Neural crest cell (in vitro differentiated cells): ENCODE results near the gene IL10RB. TPM values are rescaled to one million over a fixed set of nuclear protein-coding genes. Genes with fewer than 3 reads are reported as not detected.

Experiments
- DNase-seq: peaks from one replicate; pipeline ENCODE4 v3.0.0; 2021; ENCODE audit warnings: low read depth, mixed read lengths, low spot score
- H3K27ac Mint-ChIP-seq: one replicate; pipeline ENCODE4 v1.8.0; 2021; ENCODE audit warnings: mild to moderate bottlenecking, mixed read lengths; ENCODE audit not compliant: unreplicated experiment
- H3K27me3 Mint-ChIP-seq: 2 replicates; pipeline ENCODE4 v1.8.0; 2021; ENCODE audit warnings: low read depth, mild to moderate bottlenecking, mixed read lengths
- H3K36me3 Mint-ChIP-seq: 2 replicates; pipeline ENCODE4 v1.8.0; 2021; ENCODE audit warnings: low read depth, mild to moderate bottlenecking, mixed read lengths
- H3K4me1 Mint-ChIP-seq: 2 replicates; pipeline ENCODE4 v1.8.0; 2021; ENCODE audit warnings: mixed read lengths
- H3K4me3 Mint-ChIP-seq: one replicate; pipeline ENCODE4 v1.8.0; 2021; ENCODE audit warnings: mild to moderate bottlenecking, mixed read lengths
- H3K9me3 Mint-ChIP-seq: 2 replicates; pipeline ENCODE4 v1.8.0; 2021; ENCODE audit warnings: mixed read lengths
- total RNA-seq: library from RNA; stranded (reverse); gene quantifications from 2 replicates; pipeline ENCODE4 v1.2.1, GENCODE V29; 2021
- TF ChIP-seq, protein P1 (sequence below): fragments of 200-600 bp; sonication (generic); conservative IDR thresholded peaks from 2 replicates; pipeline ENCODE4 v1.5.0; 2021; ENCODE audit warnings: antibody characterized with exemption, mild to moderate bottlenecking

The IL10RB gene
- total RNA-seq, 1 donor from 2014 or later, result 5.8 TPM

DNA sequence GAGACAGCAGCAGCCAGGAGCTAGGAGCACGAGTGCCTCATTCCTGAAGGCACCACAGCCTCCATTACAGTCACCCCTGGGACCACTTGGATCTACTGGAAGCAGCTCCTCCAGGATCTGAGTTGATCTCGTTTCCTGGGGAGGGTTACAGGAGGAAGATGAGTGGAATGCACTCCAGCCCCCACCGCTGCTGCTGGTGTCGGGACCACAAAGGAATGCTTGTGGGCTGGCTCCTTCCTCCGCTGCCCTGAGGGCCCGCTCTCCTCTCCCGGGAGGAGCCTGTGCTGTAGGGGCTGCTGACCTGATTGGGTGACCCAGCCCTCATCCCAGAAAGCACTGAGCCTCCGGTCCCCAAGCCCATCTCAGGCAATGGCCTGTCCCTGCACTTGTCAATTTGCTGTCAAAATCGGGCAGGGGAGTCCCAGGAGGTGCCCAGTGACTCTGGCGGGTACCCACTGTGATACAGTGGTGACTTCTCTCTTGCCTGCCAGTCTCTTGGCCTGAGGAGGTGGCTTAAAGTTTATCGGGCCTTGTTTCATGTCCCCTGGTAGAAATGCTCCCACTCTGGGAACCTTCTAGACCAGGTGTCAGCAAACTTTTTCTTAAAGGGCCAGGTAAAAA lies 23.1 kb downstream of the IL10RB start:
- Mint-ChIP-seq H3K4me3 (no peak overlapping the region), H3K36me3 (no peaks in the 10 kb centered on the region), H3K9me3 (no peaks in the 10 kb centered on the region), H3K27ac (no peak overlapping the region), H3K27me3 (no peaks in the 10 kb centered on the region), H3K4me1 (peaks cover 7% of the 10 kb centered on the region)
- TF ChIP-seq, protein P1, sequence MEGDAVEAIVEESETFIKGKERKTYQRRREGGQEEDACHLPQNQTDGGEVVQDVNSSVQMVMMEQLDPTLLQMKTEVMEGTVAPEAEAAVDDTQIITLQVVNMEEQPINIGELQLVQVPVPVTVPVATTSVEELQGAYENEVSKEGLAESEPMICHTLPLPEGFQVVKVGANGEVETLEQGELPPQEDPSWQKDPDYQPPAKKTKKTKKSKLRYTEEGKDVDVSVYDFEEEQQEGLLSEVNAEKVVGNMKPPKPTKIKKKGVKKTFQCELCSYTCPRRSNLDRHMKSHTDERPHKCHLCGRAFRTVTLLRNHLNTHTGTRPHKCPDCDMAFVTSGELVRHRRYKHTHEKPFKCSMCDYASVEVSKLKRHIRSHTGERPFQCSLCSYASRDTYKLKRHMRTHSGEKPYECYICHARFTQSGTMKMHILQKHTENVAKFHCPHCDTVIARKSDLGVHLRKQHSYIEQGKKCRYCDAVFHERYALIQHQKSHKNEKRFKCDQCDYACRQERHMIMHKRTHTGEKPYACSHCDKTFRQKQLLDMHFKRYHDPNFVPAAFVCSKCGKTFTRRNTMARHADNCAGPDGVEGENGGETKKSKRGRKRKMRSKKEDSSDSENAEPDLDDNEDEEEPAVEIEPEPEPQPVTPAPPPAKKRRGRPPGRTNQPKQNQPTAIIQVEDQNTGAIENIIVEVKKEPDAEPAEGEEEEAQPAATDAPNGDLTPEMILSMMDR, result no peak
- no peak for DNase-seq

GRCh38 chr21:33290441-33290840 lies 24.3 kb downstream of the IL10RB start:
- no peak overlapping the region for H3K4me3 Mint-ChIP-seq
- TF ChIP-seq, protein P1, result no peak
- H3K9me3 Mint-ChIP-seq, result no peaks in the 10 kb centered on the region
- peaks cover 6% of the 10 kb centered on the region for H3K36me3 Mint-ChIP-seq
- H3K27me3 Mint-ChIP-seq, result no peaks in the 10 kb centered on the region
- no peak for DNase-seq
- no peak overlapping the region for H3K27ac Mint-ChIP-seq
- peaks cover 7% of the 10 kb centered on the region for H3K4me1 Mint-ChIP-seq

DNA sequence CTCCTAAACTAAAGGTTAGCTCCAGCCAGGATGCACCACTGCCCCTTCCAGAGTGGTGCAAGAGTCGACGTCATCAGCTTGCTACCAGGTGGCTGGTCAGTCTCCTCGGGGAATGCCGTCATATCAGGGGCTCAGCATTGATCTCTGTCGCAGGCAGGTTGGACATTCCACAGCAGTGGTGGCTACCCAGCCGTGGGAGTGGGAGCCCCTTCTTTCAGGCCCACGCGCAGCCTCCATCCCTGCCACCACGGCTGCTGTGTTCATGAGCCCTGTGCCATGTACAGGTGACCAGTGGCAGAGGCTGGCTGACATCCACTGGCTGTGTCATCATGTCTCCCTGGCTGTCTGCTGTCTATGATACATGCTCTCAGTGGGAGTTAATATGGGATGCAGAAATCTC lies 25.5 kb downstream of the IL10RB start:
- TF ChIP-seq, protein P1, result no peak
- peaks cover 6% of the 10 kb centered on the region for H3K36me3 Mint-ChIP-seq
- peaks cover 7% of the 10 kb centered on the region for H3K4me1 Mint-ChIP-seq
- DNase-seq, result no peak
- H3K27me3 Mint-ChIP-seq, result no peaks in the 10 kb centered on the region
- peak overlapping the region; percentile 90 for H3K27ac Mint-ChIP-seq
- no peak overlapping the region for H3K4me3 Mint-ChIP-seq
- H3K9me3 Mint-ChIP-seq, result no peaks in the 10 kb centered on the region

DNA sequence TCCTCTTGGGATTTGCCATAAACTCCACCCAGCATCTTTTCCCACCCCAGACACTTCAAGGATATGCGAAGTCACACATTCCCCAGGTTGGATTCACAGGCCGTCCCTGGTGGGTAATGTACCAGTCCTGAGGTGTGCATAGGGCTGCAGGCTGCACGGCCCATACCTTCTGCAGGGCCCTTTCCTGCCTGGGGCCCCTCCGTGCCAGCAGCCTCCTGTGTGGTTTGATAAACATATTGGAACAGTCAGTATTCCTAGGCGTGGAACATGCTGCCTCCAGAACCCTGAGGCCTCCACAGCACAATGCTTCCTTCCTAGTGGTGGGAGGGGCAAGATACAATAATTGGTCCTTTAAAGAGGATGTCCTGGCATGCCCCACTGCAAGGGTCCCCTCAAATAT lies 26.6 kb downstream of the IL10RB start:
- no peak for DNase-seq
- no peak overlapping the region for H3K27ac Mint-ChIP-seq
- H3K36me3 Mint-ChIP-seq, result peaks cover 6% of the 10 kb centered on the region
- TF ChIP-seq, protein P1, result no peak
- no peaks in the 10 kb centered on the region for H3K27me3 Mint-ChIP-seq
- H3K4me1 Mint-ChIP-seq, result peaks cover 7% of the 10 kb centered on the region
- no peaks in the 10 kb centered on the region for H3K9me3 Mint-ChIP-seq
- no peak overlapping the region for H3K4me3 Mint-ChIP-seq

GRCh38 chr21:33293136-33293535 lies 27.0 kb downstream of the IL10RB start:
- Mint-ChIP-seq H3K4me1 (peaks cover 7% of the 10 kb centered on the region), H3K4me3 (no peak overlapping the region), H3K36me3 (peaks cover 6% of the 10 kb centered on the region), H3K27ac (no peak overlapping the region), H3K27me3 (no peaks in the 10 kb centered on the region), H3K9me3 (no peaks in the 10 kb centered on the region)
- DNase-seq, result no peak
- TF ChIP-seq, protein P1, result no peak
